ENCODE results near the gene GPR61. TPM values are rescaled to one million over a fixed set of nuclear protein-coding genes. Genes with fewer than 3 reads are reported as not detected.

The GPR61 gene
- total RNA-seq, 4 donors from 2014 or later, result 0.11 to 3.8 (median 1.1) TPM

- Histone ChIP-seq H3K36me3 (peaks cover 21 to 25% of the 10 kb centered on the region in 2 donors), H3K9me3 (no peaks in the 10 kb centered on the region), H3K4me1 (peaks cover 10 to 19% of the 10 kb centered on the region in 2 donors), H3K4me3 (replicated peaks in 1 of 3) (no peak overlapping the region), H3K27ac (no peak overlapping the region), H3K27me3 (no peaks in the 10 kb centered on the region)
- DNase-seq, result no peak
- intact Hi-C loops (cut with DNase I), result no loop called here
- TF ChIP-seq CTCF (IDR thresholded peaks at IDR 0.05), result peak in 3 of 6 experiments; percentile 31 to 43 (median 37)
- no peak for TF ChIP-seq POLR2A (IDR thresholded peaks at IDR 0.05)
- WGBS, 2 donors, result 75 to 81% methylated on average over 9 to 10 of the region's 12 CpGs
These were observed 41.4 kb upstream of the GPR61 start for GRCh38 chr1:109498161-109498801.

- intact Hi-C loops (cut with DNase I), result no loop called here
- Histone ChIP-seq H3K27me3 (no peaks in the 10 kb centered on the region), H3K4me3 (replicated peaks in 1 of 3) (no peak overlapping the region), H3K4me1 (peaks cover 12 to 17% of the 10 kb centered on the region in 2 donors), H3K9me3 (no peaks in the 10 kb centered on the region), H3K36me3 (peaks cover 21 to 25% of the 10 kb centered on the region in 2 donors), H3K27ac (no peak overlapping the region)
- TF ChIP-seq CTCF (IDR thresholded peaks at IDR 0.05) (no peak), POLR2A (IDR thresholded peaks at IDR 0.05) (no peak)
- WGBS, 2 donors, result 69 to 80% methylated on average over 7 of the region's 7 CpGs
- peak in 1 of 2 donors; percentile 28 for DNase-seq
These were observed 40.6 kb upstream of the GPR61 start for GRCh38 chr1:109499081-109499480.

GRCh38 chr1:109499661-109500536 is 39.8 kb upstream of the GPR61 start:
- Histone ChIP-seq H3K9me3 (no peaks in the 10 kb centered on the region), H3K27me3 (no peaks in the 10 kb centered on the region), H3K36me3 (peaks cover 21 to 25% of the 10 kb centered on the region in 2 donors), H3K27ac (no peak overlapping the region), H3K4me1 (peaks cover 8 to 14% of the 10 kb centered on the region in 2 donors), H3K4me3 (replicated peaks in 1 of 3) (no peak overlapping the region)
- TF ChIP-seq CTCF (IDR thresholded peaks at IDR 0.05) (peak in 3 of 6 experiments; percentile 20 to 21 (median 21)), POLR2A (IDR thresholded peaks at IDR 0.05) (no peak)
- WGBS, 2 donors, result 70 to 85% methylated on average over 4 of the region's 4 CpGs
- intact Hi-C loops (cut with DNase I), result no loop called here
- DNase-seq, result peak in 1 of 2 donors; percentile 36

GRCh38 chr1:109500941-109501381 is 38.7 kb upstream of the GPR61 start:
- intact Hi-C loops (cut with DNase I), result no loop called here
- Histone ChIP-seq H3K27ac (no peak overlapping the region), H3K4me3 (replicated peaks in 1 of 3) (no peak overlapping the region), H3K27me3 (no peaks in the 10 kb centered on the region), H3K9me3 (no peaks in the 10 kb centered on the region), H3K36me3 (peaks cover 18 to 25% of the 10 kb centered on the region in 2 donors), H3K4me1 (peaks cover 4 to 11% of the 10 kb centered on the region in 2 donors)
- DNase-seq, result no peak
- no peak for TF ChIP-seq POLR2A (IDR thresholded peaks at IDR 0.05)
- TF ChIP-seq CTCF (IDR thresholded peaks at IDR 0.05), result no peak
- WGBS, 2 donors, result 55 to 61% methylated on average over 5 of the region's 5 CpGs

All from thyroid gland (tissue), 4 donors.